ENCODE results near the gene CAB39L. TPM values are rescaled to one million over a fixed set of nuclear protein-coding genes. Genes with fewer than 3 reads are reported as not detected.

The CAB39L gene
- total and polyA plus RNA-seq, 11 donors: 5.9 to 27.4 (median 16.2) TPM

DNA sequence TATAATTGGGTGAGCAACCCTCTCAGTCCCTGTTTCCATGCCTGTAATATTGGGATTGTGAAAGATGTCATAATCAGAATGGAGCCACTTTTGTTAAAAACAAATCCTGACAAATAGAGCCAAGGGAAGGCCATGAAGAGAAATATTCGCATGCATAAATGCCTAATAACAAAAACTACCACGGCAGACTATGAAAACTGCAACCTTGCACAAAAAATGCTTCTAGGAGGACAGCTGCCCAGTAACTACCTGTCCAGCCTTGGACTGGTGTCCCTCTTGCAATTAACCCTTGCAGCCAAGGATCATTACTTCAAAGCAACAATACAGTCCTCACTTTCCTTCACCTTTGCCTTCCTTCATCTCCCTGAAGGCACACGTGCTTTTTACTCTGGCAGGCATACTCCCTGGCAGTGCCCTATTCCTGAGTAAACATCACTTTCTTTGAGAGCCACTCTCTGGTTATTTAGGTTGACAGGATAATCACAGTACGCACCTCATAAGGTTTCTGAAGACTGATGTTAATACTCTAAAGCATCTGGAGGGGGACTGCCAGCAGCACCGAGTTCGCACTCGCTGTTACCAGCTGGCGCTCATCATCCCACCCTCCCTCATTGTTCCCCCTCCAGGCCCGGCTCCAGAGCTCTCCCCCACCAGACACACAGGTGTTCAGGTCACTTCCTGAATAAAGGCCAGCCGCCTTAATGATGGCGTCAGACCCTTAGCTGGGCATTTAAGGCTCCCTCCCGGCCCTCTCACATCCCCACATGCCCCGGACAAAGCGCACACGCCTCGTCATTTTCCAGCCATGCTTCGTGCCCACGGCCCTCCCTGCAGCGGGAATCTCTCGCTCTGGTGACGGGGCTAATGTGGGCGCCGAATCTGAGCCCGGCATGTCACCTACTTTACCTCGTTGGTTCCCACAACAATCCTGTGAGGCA lies 138.8 kb downstream of the CAB39L start:
- no peak for DNase-seq
- WGBS, 4 donors: 90 to 94% (median 92%) methylated on average over 25 of the region's 25 CpGs
- Histone ChIP-seq H3K9me3 (no peaks in the 10 kb centered on the region), H3K27ac (peak overlapping the region in 2 of 12 donors; percentile 81 to 87), H3K4me3 (no peak overlapping the region), H3K4me1 (peaks cover 3 to 45% (median 28%) of the 10 kb centered on the region in 12 donors), H3K27me3 (no peaks in the 10 kb centered on the region), H3K36me3 (peaks cover 0 to 3% (median 0%) of the 10 kb centered on the region in 9 donors)
- TF ChIP-seq, protein P1, sequence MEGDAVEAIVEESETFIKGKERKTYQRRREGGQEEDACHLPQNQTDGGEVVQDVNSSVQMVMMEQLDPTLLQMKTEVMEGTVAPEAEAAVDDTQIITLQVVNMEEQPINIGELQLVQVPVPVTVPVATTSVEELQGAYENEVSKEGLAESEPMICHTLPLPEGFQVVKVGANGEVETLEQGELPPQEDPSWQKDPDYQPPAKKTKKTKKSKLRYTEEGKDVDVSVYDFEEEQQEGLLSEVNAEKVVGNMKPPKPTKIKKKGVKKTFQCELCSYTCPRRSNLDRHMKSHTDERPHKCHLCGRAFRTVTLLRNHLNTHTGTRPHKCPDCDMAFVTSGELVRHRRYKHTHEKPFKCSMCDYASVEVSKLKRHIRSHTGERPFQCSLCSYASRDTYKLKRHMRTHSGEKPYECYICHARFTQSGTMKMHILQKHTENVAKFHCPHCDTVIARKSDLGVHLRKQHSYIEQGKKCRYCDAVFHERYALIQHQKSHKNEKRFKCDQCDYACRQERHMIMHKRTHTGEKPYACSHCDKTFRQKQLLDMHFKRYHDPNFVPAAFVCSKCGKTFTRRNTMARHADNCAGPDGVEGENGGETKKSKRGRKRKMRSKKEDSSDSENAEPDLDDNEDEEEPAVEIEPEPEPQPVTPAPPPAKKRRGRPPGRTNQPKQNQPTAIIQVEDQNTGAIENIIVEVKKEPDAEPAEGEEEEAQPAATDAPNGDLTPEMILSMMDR (IDR thresholded peaks at IDR 0.05): no peak
- no peak for TF ChIP-seq POLR2A (IDR thresholded peaks at IDR 0.05)
- intact Hi-C loops (cut with DNase I): loop anchor here in 9 of 10 donors (5.0 to 10.0 kb wide), 8 partner anchors 130 to 542 kb away; partner anchors contain the start of genes CAB39L (in 2 of the 9), SETDB2 (in 2 of the 9) and PHF11 (in 1 of the 9)
- ATAC-seq: no peak

- Histone ChIP-seq H3K4me1 (peaks cover 3 to 45% (median 28%) of the 10 kb centered on the region in 12 donors), H3K9me3 (no peaks in the 10 kb centered on the region), H3K27me3 (no peaks in the 10 kb centered on the region), H3K4me3 (no peak overlapping the region), H3K27ac (peak overlapping the region in 3 of 12 donors; percentile 57 to 87 (median 58)), H3K36me3 (no peaks in the 10 kb centered on the region)
- WGBS, 4 donors: 92 to 94% (median 93%) methylated on average over 12 of the region's 12 CpGs
- ATAC-seq (no peak), DNase-seq (no peak)
- intact Hi-C loops (cut with DNase I): loop anchor here in 8 of 10 donors (5.0 to 10.0 kb wide), 7 partner anchors 130 to 543 kb away; partner anchors contain the start of genes CAB39L (in 2 of the 8), SETDB2 (in 2 of the 8) and PHF11 (in 1 of the 8)
- TF ChIP-seq POLR2A (IDR thresholded peaks at IDR 0.05): no peak
- TF ChIP-seq, protein P1 (IDR thresholded peaks at IDR 0.05): no peak
Measured at GRCh38 chr13:49304356-49304755, 139.5 kb downstream of the CAB39L start.

GRCh38 chr13:49303533-49304252 lies 140.2 kb downstream of the CAB39L start:
- DNase-seq (peak in 4 of 5 donors; percentile 44 to 62 (median 55)), ATAC-seq (peak in 2 of 4 donors; percentile 42 to 63)
- H3K27me3 ChIP-seq: no peaks in the 10 kb centered on the region
- no peaks in the 10 kb centered on the region for H3K36me3 ChIP-seq
- WGBS, 4 donors: 45 to 54% (median 51%) methylated on average over 11 of the region's 11 CpGs
- intact Hi-C loops (cut with DNase I): loop anchor here in 8 of 10 donors (2.0 to 10.0 kb wide), 9 partner anchors 131 to 544 kb away; partner anchors contain the start of genes CAB39L (in 2 of the 8), SETDB2 (in 2 of the 8) and PHF11 (in 1 of the 8)
- peaks cover 3 to 39% (median 25%) of the 10 kb centered on the region in 12 donors for H3K4me1 ChIP-seq
- H3K9me3 ChIP-seq: no peaks in the 10 kb centered on the region
- no peak overlapping the region for H3K4me3 ChIP-seq
- peak overlapping the region in 4 of 12 donors; percentile 22 to 87 (median 58) for H3K27ac ChIP-seq
- TF ChIP-seq, protein P1 (IDR thresholded peaks at IDR 0.05): no peak
- no peak for TF ChIP-seq POLR2A (IDR thresholded peaks at IDR 0.05)
